C4-2B (cell line): Measurements from ENCODE around the gene FOXD4.
"Not testable (repeated sequence)": the region's sequence is repeated elsewhere in the genome, so short reads cannot be mapped to it uniquely, and the experiment has no call there.

ENCODE experiments used
- ZFX ChIP-seq: fragments of 450-650 bp; IDR thresholded peaks from 2 replicates; pipeline ENCODE4 v1.6.1; 2017
- TF ChIP-seq, protein P1 (sequence below): fragments of 450-650 bp; conservative IDR thresholded peaks from 2 replicates; pipeline ENCODE4 v1.5.1; 2017; ENCODE audit warnings: mild to moderate bottlenecking

DNA sequence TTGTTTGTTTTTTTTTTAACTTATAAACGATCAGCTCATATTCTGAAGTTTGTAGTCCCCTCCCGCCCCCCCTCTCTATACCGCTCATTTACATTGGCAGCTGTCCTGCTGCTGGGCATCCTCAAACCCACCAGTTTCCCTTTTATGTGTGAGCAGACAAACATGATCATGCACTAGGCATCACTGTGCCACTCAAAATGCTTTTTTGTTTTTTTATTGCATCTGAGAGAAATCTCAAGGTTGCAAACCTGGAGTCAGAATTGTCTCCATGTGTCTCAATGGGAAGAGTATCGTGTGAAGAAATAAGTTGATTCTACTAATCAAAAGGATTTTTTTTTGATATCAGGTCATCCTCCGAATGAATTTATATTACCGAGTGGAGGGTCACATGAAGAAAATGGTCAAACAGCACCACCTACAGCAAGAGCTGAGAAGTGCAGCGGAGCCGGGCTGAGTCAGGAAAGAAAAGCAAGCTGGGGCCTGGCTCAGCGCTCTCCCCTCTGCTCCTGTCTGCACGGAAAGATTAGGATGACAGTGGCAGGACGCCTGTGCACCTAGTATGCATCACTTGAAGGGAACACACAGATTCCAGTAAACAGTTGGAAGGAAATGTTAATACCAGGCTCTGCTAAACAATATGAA lies 29.7 kb downstream of the FOXD4 start:
- TF ChIP-seq, protein P1, sequence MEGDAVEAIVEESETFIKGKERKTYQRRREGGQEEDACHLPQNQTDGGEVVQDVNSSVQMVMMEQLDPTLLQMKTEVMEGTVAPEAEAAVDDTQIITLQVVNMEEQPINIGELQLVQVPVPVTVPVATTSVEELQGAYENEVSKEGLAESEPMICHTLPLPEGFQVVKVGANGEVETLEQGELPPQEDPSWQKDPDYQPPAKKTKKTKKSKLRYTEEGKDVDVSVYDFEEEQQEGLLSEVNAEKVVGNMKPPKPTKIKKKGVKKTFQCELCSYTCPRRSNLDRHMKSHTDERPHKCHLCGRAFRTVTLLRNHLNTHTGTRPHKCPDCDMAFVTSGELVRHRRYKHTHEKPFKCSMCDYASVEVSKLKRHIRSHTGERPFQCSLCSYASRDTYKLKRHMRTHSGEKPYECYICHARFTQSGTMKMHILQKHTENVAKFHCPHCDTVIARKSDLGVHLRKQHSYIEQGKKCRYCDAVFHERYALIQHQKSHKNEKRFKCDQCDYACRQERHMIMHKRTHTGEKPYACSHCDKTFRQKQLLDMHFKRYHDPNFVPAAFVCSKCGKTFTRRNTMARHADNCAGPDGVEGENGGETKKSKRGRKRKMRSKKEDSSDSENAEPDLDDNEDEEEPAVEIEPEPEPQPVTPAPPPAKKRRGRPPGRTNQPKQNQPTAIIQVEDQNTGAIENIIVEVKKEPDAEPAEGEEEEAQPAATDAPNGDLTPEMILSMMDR: peak; percentile 59
- TF ChIP-seq ZFX: not testable (repeated sequence)
